Heart left ventricle (tissue), 13 donors: ENCODE measurements around the gene B4GALT2.

Source experiments
- CTCF ChIP-seq, 12 donors: fragments of 200-600 bp; sonication (generic) in 4 of 12; IDR thresholded peaks; one replicate each; pipeline versions ENCODE4 v1.5.0 to v1.8.0; 2018 to 2022; ENCODE audit warnings: antibody characterized with exemption in 12 of 12, mild to moderate bottlenecking in 5 of 12
- POLR2A ChIP-seq, 2 donors: fragments of 450-650 bp; IDR thresholded peaks; one replicate each; pipeline ENCODE4 v1.6.1; 2017; ENCODE audit warnings: antibody characterized with exemption in 2 of 2, mild to moderate bottlenecking in 2 of 2, moderate library complexity in 2 of 2
- donor health status: ischemic (EF 13 %, LVEDD 7.1; RV severe dilation, severe dysfunction).
- donor health status: DM: no; HTN: yes; CAD: no.
- donor health status: DM: no; HTN: no; CAD: no.
- donor health status: ischemic (EF 25% LVEDD 6.9; RV normal size, moderate dysfunction).
- donor health status: ischemic (EF 25% LVEDD 5.7; RV mildly dilated, moderate dysfunction).
- donor health status: ischemic (EF 35%, LVEDD 5.7; RV mildly dilated, moderate dysfunction).
- donor health status: nonischemic (EF 11% LVEDD 7.7; RV severe dilation, severe dysfunction).
- donor health status: DM: yes; HTN: yes; CAD: no.
- donor health status: PGD.
- donor health status: ischemic (EF 29% LVEDD 5.4; RV normal size, mild dysfunction).
- donor health status: nonischemic (EF 23%, LVEDD 6.1; RV moderate dilation, normal function).

- no peak for TF ChIP-seq POLR2A (IDR thresholded peaks at IDR 0.05)
- TF ChIP-seq CTCF (IDR thresholded peaks at IDR 0.05) = no peak
Measured at GRCh38 chr1:43982241-43982640, 3.2 kb downstream of the B4GALT2 start.
